Measurements from ENCODE around the gene SCYGR7. TPM values are rescaled to one million over a fixed set of nuclear protein-coding genes. Genes with fewer than 3 reads are reported as not detected.
"Not testable (repeated sequence)": the region's sequence is repeated elsewhere in the genome, so short reads cannot be mapped to it uniquely, and the experiment has no call there.

Gene SCYGR7
- total and polyA plus RNA-seq, 2 donors (not counting 1 experiment from before 2014, with no cell fraction given): not detected

DNA sequence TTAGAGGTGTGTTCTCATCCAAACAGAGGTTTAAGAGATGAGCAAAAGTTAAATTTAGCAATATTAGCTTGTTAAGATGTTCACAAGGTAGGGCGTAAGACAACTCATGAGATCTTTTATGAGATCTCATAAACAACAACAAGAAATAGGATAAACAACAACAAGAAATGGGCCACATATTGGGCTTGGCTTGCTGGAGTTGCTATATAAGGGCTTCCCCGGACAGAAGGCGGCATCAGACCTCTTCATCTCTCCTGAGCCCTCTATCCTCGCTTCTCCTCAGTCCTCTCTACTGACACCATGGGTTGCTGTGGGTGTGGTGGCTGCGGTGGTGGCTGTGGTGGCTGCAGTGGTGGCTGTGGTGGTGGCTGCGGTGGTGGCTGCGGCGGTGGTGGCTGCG is 17.5 kb downstream of the SCYGR7 start, which contains the start of gene SCYGR8:
Gene SCYGR8 (plus strand): TSS at position 301 of the 400 bp plus-strand sequence. CDS start 0 bp downstream, at position 301.
- H3K27ac ChIP-seq (ENCODE audit: low read length in 2 of 2): no peak within 1 kb of the TSS
- H3K36me3 ChIP-seq (replicated peaks in 1 of 2; ENCODE audit: control extremely low read depth in 1 of 2, control insufficient read depth in 1 of 2, extremely low read depth in 1 of 2, insufficient read depth in 2 of 2, low read length in 1 of 2): no peaks in the 10 kb centered on the region
- peaks cover 0 to 5% (median 0%) of the 10 kb centered on the region in 4 experiments for H3K27me3 ChIP-seq (replicated peaks in 1 of 4; ENCODE audit: control extremely low read depth in 1 of 4, control insufficient read depth in 3 of 4, insufficient read depth in 4 of 4, low read length in 3 of 4)
- H4K20me1 ChIP-seq (ENCODE audit: control insufficient read depth, insufficient read depth, low read length, poor library complexity, severe bottlenecking): no peaks in the 10 kb centered on the region
- no peak within 1 kb of the TSS for H3K9ac ChIP-seq (ENCODE audit: low read length)
- H3K4me1 ChIP-seq (ENCODE audit: control insufficient read depth in 2 of 2, insufficient read depth in 2 of 2, low read length in 2 of 2): no peaks in the 10 kb centered on the region
- H3K4me1 Mint-ChIP-seq: no peaks in the 10 kb centered on the region
- no peak within 1 kb of the TSS for H3K4me2 ChIP-seq (replicated peaks; ENCODE audit: low read depth, low read length, poor library complexity, severe bottlenecking)
- intact Hi-C loops (cut with micrococcal nuclease): no loop called here
- no peaks in the 10 kb centered on the region for H3K9me3 Mint-ChIP-seq (ENCODE audit: insufficient read depth)
- H3K79me2 ChIP-seq (ENCODE audit: control insufficient read depth, insufficient read depth, low read length): no peaks in the 10 kb centered on the region
- no peak within 1 kb of the TSS for H3K4me3 Mint-ChIP-seq
- no peak for ATAC-seq (ENCODE audit: low read depth)
- no peak for TF ChIP-seq EZH2 (IDR thresholded peaks at IDR 0.05; ENCODE audit: borderline replicate concordance, insufficient read depth, low read depth, low read length, poor library complexity, severe bottlenecking)
- TF ChIP-seq, protein P1, sequence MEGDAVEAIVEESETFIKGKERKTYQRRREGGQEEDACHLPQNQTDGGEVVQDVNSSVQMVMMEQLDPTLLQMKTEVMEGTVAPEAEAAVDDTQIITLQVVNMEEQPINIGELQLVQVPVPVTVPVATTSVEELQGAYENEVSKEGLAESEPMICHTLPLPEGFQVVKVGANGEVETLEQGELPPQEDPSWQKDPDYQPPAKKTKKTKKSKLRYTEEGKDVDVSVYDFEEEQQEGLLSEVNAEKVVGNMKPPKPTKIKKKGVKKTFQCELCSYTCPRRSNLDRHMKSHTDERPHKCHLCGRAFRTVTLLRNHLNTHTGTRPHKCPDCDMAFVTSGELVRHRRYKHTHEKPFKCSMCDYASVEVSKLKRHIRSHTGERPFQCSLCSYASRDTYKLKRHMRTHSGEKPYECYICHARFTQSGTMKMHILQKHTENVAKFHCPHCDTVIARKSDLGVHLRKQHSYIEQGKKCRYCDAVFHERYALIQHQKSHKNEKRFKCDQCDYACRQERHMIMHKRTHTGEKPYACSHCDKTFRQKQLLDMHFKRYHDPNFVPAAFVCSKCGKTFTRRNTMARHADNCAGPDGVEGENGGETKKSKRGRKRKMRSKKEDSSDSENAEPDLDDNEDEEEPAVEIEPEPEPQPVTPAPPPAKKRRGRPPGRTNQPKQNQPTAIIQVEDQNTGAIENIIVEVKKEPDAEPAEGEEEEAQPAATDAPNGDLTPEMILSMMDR (IDR thresholded peaks at IDR 0.05): no peak
- H3K27ac Mint-ChIP-seq: no peak within 1 kb of the TSS
- no peak within 1 kb of the TSS for H3K4me3 ChIP-seq (ENCODE audit: control extremely low read depth in 1 of 5, extremely low read depth in 1 of 5, insufficient read depth in 1 of 5, low read depth in 2 of 5, low read length in 4 of 5)
- no CpG with 5 or more reads among the region's 9 CpGs for WGBS (ENCODE audit: insufficient coverage)
- H3K27me3 Mint-ChIP-seq: peaks cover 8% of the 10 kb centered on the region
- H2AFZ ChIP-seq (ENCODE audit: insufficient read depth, low read depth, low read length, poor library complexity, severe bottlenecking): no peak within 1 kb of the TSS
- POLR2A ChIA-PET: no interaction called here
- DNase-seq: no peak
- CTCF ChIA-PET: no interaction called here
- H3K9me3 ChIP-seq (ENCODE audit: control extremely low read depth in 1 of 3, control insufficient read depth in 2 of 3, insufficient read depth in 1 of 3, low read length in 2 of 3): no peaks in the 10 kb centered on the region

DNA sequence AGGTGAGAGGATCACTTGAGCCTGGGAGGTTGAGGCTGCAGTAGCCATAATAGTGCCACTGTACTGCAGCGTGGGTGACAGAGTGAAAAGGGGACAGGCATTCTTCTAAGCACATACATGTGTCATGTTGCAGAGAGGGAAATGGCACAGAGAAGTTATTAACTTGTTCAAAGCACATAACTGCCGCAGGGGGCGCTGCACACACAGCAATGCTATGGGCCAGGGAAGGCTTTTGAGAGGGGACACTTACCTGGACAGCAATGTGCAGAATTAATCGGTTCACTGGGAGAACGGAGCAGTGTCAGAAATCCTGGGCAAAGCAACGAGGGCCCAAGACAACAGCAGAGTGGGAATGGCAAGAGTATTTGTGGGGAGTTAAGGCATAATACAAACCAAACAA is 19.9 kb downstream of the SCYGR7 start:
- H2AFZ ChIP-seq (ENCODE audit: insufficient read depth, low read depth, low read length, poor library complexity, severe bottlenecking): no peak overlapping the region
- no peaks in the 10 kb centered on the region for H3K4me1 Mint-ChIP-seq

DNA sequence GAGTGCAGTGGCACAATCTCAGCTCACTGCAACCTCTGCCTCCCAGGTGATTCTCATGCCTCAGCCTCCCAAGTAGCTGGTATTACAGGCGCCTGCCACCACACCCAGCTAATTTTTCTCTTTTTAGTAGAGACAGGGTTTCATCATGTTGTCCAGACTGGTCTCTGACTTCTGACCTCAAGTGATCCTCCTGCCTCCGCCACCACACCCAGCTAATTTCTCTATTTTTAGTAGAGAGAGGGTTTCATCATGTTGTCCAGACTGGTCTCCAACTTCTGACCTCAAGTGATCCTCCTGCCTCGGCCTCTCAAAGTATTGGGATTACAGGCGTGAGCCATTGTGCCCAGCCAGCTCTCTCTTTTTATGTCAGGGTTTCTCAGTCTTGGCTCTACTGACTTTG is 28.1 kb downstream of the SCYGR7 start:
- DNase-seq; H3K9me3 ChIP-seq (ENCODE audit: control extremely low read depth in 1 of 3, control insufficient read depth in 2 of 3, insufficient read depth in 1 of 3, low read length in 2 of 3); H3K4me1 ChIP-seq (ENCODE audit: control insufficient read depth in 2 of 2, insufficient read depth in 2 of 2, low read length in 2 of 2); H3K4me3 Mint-ChIP-seq; H3K79me2 ChIP-seq (ENCODE audit: control insufficient read depth, insufficient read depth, low read length); H3K27me3 Mint-ChIP-seq; H3K27ac Mint-ChIP-seq; ATAC-seq (ENCODE audit: low read depth); H3K9me3 Mint-ChIP-seq (ENCODE audit: insufficient read depth); H3K27me3 ChIP-seq (replicated peaks in 1 of 4; ENCODE audit: control extremely low read depth in 1 of 4, control insufficient read depth in 3 of 4, insufficient read depth in 4 of 4, low read length in 3 of 4); H3K4me1 Mint-ChIP-seq; H4K20me1 ChIP-seq (ENCODE audit: control insufficient read depth, insufficient read depth, low read length, poor library complexity, severe bottlenecking); H3K4me3 ChIP-seq (ENCODE audit: control extremely low read depth in 1 of 5, extremely low read depth in 1 of 5, insufficient read depth in 1 of 5, low read depth in 2 of 5, low read length in 4 of 5); H3K27ac ChIP-seq (ENCODE audit: low read length in 2 of 2); H3K36me3 ChIP-seq (replicated peaks in 1 of 2; ENCODE audit: control extremely low read depth in 1 of 2, control insufficient read depth in 1 of 2, extremely low read depth in 1 of 2, insufficient read depth in 2 of 2, low read length in 1 of 2); H2AFZ ChIP-seq (ENCODE audit: insufficient read depth, low read depth, low read length, poor library complexity, severe bottlenecking); H3K9ac ChIP-seq (ENCODE audit: low read length); intact Hi-C loops (cut with micrococcal nuclease); POLR2A ChIA-PET; H3K4me2 ChIP-seq (replicated peaks; ENCODE audit: low read depth, low read length, poor library complexity, severe bottlenecking): not testable (repeated sequence)
- WGBS (ENCODE audit: insufficient coverage): 89% methylated on average over 2 of the region's 4 CpGs
- CTCF ChIA-PET: interaction anchor here (1.6 kb wide), 1 partner anchor 10 kb away, joined by 10 read pairs; no protein-coding TSS in a partner anchor

More for the DNA sequence above, 19.9 kb downstream of the SCYGR7 start:
- H3K4me2 ChIP-seq (replicated peaks; ENCODE audit: low read depth, low read length, poor library complexity, severe bottlenecking): no peak overlapping the region
- CTCF ChIA-PET: no interaction called here
- peaks cover 0 to 5% (median 0%) of the 10 kb centered on the region in 4 experiments for H3K27me3 ChIP-seq (replicated peaks in 1 of 4; ENCODE audit: control extremely low read depth in 1 of 4, control insufficient read depth in 3 of 4, insufficient read depth in 4 of 4, low read length in 3 of 4)
- H3K79me2 ChIP-seq (ENCODE audit: control insufficient read depth, insufficient read depth, low read length): no peaks in the 10 kb centered on the region
- TF ChIP-seq, protein P1 (IDR thresholded peaks at IDR 0.05): no peak
- no peak for TF ChIP-seq EZH2 (IDR thresholded peaks at IDR 0.05; ENCODE audit: borderline replicate concordance, insufficient read depth, low read depth, low read length, poor library complexity, severe bottlenecking)
- ATAC-seq (ENCODE audit: low read depth) (no peak), DNase-seq (no peak)
- Mint-ChIP-seq H3K4me3 (no peak overlapping the region), H3K27ac (no peak overlapping the region), H3K9me3 (ENCODE audit: insufficient read depth) (no peaks in the 10 kb centered on the region), H3K27me3 (peaks cover 8% of the 10 kb centered on the region)
- no peaks in the 10 kb centered on the region for H3K9me3 ChIP-seq (ENCODE audit: control extremely low read depth in 1 of 3, control insufficient read depth in 2 of 3, insufficient read depth in 1 of 3, low read length in 2 of 3)
- intact Hi-C loops (cut with micrococcal nuclease): no loop called here
- 91% methylated on average over 5 of the region's 6 CpGs for WGBS (ENCODE audit: insufficient coverage)
- no peak overlapping the region for H3K27ac ChIP-seq (ENCODE audit: low read length in 2 of 2)
- H3K4me3 ChIP-seq (ENCODE audit: control extremely low read depth in 1 of 5, extremely low read depth in 1 of 5, insufficient read depth in 1 of 5, low read depth in 2 of 5, low read length in 4 of 5): no peak overlapping the region
- POLR2A ChIA-PET: no interaction called here
- H3K36me3 ChIP-seq (replicated peaks in 1 of 2; ENCODE audit: control extremely low read depth in 1 of 2, control insufficient read depth in 1 of 2, extremely low read depth in 1 of 2, insufficient read depth in 2 of 2, low read length in 1 of 2): no peaks in the 10 kb centered on the region
- H4K20me1 ChIP-seq (ENCODE audit: control insufficient read depth, insufficient read depth, low read length, poor library complexity, severe bottlenecking): no peaks in the 10 kb centered on the region
- H3K4me1 ChIP-seq (ENCODE audit: control insufficient read depth in 2 of 2, insufficient read depth in 2 of 2, low read length in 2 of 2): no peaks in the 10 kb centered on the region
- H3K9ac ChIP-seq (ENCODE audit: low read length): no peak overlapping the region

Data from B cell (primary cell).